Activated CD4-positive, alpha-beta T cell treated with anti-CD3 and anti-CD28 coated beads for 1 hour (primary cell): Measurements from ENCODE around the gene NOX4.

Experiments
- DNase-seq: peaks from one replicate; pipeline ENCODE4 v3.0.0-alpha.2; 2020

NOX4 gene

DNA sequence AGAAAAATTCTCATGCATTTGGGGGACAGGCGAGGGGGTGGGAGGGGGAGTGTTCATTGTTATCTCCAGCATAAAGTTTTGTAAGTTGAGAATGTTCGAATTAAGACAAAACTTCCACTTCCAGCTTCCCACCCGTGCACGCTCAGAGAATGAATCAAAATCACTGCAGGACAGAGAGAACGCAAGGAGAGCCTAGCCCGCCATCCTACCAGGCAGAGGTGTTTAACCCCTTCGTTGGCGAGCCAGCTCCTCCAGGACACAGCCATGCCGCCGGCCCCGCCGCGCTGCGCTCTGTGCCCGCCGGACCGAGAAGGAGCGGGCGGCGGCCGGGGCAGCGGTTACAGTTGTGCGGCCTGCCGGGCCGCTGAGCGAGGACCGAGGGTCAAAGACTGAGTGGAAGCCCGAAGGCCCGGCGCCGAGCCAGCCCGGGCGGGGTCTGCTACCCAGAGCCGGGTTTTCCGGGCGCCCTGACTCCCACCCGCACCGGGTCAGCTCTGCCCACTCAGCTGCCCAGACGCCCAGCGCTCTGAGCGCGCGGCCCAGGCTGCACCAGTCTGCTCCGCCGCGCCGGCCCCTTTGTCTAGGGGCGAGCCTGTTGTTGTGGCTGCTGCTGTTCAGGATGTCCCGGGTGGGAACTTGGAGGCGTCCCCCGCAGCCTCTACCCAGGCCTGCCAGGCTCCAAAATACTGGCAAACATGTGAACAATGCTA, at the start of gene NOX4:
Gene NOX4 (minus strand): TSS at position 395 of the 710 bp plus-strand sequence. CDS start 129 bp downstream, at position 266.
- DNase-seq, result no peak

DNA sequence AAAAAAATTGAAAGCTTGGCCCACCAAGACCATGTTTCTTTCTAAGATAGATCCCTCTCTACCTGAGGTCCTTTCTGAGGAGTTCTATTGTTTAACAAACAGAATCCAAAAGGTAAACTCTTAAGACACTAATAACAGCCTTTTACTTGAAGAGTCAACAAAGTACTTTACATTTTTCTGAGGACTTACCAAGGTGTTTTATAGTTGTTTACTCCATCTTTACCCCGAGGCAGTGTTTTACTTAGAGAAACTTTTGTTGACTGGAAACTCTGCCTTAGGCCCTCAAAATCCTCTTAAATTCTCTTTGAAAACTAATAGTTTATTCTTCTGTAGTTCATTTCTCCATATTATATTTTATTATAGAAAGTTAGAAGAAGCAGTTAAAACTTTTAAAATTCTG, 49.7 kb upstream of the NOX4 start:
- DNase-seq, result no peak

DNA sequence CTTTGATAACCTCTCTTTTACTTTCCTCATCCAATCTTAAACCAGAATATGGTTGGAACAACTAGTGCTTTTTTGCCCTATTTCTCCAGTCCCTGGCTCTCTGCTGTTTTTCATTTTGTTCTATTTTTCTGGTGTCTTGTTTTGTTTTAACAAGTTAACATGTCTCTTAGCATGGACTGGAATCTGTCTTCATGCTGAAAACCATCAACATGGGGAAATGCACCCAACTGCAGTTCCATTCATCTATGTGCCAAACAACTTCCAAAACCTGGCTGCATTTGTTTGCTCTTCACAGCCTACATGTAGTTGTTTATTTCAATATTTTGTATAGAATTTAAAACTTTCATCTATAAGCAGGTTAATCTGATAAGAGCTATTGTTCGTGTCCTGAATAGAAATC, 46.8 kb upstream of the NOX4 start:
- DNase-seq, result no peak

DNA sequence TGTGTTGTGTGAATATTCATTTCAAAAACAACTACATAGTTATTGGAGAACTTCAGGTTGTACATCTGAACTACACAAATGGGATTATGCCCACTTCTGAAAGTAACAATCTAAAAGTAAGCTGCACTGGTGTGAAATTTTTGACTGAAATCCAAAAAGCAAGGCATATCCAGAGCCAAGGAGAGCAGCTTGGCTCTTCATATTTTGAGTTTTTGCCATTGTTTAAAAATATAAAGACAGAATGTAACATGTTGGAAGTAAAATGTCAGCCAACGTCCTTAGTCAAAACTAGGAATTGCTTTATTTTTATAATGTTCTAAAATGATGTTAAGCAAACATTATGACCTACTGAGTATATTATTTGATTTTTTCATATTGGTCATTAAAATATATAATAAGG, 45.8 kb upstream of the NOX4 start:
- DNase-seq, result no peak

DNA sequence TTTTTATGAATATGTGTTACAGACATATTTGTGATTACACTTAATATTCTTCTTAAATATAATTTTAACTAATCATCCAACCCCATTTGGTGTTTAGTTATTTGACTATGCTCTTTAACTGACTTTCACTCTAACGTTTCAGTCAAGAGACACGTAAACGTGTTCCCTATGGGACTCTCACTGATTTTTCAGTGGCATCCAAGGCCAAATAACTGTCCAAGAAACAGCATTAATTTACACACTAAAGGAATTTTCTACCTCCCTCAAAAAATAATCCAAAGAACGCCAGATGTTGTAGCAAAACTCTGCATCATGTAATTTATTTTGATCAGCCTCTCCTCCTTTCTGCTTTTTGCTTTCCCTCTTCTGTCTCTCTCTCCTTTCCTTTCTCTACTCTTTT, 44.0 kb upstream of the NOX4 start:
- no peak for DNase-seq

DNA sequence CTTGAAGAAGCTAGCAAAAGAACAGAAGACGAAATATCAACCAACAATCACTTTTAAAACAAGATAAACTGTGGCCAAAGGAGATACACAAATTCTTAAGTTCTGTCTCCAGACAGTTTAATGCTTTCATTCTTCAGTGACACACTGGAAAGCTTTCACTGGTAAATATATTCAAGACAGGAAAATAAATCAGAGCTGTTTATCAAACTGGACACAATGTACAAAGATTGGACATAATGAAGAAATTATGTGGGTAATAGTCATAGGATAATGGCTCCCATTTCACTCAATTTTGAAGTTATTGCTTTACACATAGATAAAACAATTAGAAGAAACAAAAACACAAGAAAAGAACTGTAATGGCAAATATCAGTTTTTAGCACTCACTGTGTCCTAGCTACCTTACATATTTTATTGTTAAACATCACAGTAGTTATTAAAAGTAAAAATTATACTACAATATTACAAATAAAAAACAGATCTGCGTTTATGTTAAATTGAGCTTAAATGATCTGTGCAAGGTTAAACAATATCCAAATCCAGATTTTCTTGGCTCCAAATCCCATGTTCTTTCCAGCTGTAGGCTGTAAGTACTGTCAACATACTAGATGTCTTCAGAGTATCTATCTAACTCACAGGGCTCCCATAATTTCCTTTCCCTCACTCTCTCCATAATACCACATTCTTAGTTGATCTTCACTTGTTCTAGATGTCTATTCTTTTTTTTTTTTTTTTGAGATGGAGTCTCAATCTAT, 38.6 kb upstream of the NOX4 start:
- no peak for DNase-seq

DNA sequence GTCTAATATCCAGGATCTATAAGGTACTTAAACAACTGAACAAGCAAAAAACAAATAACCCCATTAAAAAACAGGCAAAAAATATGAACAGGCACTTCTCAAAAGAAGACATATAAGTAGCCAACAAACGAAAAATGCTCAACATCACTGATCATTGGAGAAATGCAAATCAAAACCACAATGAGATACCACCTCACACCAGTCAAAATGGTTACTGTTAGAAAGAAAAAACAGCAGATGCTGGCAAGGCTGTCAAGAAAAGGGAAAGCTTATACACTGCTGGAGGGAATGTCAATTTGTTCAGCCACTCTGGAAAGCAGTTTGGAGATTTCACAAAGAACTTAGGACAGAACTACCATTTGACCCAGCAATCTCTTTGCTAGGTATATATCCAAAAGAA, 30.6 kb upstream of the NOX4 start:
- no peak for DNase-seq

DNA sequence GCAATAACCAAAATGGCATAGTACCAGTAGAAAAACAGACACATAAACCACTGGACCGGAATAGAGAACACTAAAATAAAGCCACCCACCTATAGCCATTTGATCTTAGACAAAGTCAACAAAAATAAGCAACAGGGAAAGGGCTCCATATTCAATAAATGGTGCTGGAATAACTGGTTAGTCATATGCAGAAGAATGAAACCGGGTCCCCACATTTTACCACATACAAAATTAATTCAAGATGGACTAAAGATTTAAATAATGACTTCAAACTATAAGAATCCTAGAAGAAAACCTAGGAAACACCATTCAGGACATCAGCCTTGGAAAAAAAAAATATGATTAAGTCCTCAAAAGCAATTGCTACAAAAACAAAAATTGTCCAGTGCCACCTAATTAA, 30.1 kb upstream of the NOX4 start:
- no peak for DNase-seq

DNA sequence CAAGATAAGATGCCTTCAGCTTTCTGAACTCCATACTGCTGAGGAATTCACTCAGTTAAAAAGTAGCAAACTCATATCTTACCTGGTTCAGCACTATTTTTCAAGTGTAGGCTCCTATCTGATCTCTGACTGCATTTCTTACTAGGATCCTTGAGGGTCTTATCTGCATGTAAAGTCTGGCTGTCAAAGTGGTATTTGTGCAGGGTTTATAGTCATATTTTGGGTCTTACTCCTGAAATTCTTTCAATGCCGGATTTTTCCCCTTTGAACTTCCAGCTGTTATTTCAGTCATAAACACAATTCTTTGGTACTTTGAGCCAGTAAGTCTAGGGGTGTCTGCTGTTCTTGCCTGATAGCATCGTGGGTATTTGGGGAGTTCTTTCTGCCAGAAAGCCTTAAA, 25.3 kb upstream of the NOX4 start:
- DNase-seq, result no peak

DNA sequence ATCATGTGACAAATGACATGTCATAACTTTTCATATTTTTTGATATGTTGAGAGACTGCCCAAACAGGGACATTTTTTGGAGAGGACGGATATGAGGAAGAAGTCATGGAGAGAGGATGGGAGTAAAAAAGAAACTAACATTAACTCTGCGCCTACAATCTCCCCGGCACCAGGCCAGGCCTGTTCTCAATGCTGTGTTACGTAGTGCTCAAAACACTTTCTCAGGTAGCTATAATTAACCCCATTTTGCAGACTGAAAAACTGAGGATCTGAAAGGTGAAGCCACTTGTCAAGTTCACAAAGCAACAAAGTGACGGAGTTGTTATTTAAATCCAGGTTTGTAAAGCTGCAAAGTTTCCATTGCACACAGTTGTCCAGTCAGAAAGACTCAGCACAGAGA, 17.4 kb upstream of the NOX4 start:
- DNase-seq, result no peak

DNA sequence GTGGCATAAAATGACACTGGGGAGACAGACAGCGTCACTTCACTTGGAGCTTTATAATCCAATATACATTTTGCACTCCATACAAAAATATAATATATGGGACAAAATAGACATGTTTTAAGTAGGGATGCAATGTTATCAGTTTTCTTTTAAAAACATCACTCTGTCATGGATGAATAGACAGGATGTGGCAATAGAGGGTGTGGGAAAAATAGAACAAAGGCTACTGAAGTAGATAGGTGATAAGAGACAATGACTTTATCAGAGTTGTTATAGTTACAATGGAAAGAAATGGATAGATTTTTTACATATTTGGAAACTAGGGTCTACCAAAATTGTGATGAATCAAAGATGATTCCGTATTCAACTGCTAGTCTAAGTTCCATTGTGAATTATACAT, 13.1 kb upstream of the NOX4 start:
- no peak for DNase-seq

DNA sequence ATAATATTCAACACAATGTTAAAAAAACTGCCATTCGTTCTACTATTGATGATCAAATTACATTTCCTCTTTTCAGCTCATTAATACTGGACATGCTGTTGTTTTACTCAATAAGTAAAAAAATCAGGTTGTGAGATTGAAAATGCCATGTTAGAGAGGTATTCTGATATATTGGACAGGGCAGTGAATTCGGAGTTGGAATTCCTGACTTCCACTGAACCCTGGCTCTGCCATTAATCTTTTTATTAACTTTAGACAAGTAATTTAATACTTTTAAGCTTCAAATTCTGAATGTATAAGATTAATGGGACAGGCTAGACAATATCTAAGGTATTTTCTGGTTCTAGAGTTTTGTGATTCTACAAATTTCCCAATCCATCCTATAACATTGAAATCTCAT, 12.2 kb upstream of the NOX4 start:
- DNase-seq, result no peak

DNA sequence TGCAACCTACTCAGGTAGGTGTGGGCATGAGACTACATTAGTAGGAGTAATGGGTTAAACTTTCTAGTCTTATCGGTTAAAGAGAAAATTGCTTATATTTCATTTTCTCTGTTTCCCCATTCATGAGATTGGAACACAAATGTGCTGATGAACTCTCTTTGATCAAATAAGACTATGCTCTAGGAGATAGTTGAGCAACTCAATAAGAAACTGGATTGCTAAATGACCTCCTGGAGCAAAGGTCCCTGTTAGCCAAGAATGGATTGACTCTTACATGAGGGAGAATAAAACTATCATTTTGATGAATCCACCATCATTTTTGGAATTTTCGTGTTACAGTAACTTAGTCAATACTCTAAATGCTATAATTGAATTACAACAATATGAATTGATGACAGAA, 11.1 kb upstream of the NOX4 start:
- no peak for DNase-seq

DNA sequence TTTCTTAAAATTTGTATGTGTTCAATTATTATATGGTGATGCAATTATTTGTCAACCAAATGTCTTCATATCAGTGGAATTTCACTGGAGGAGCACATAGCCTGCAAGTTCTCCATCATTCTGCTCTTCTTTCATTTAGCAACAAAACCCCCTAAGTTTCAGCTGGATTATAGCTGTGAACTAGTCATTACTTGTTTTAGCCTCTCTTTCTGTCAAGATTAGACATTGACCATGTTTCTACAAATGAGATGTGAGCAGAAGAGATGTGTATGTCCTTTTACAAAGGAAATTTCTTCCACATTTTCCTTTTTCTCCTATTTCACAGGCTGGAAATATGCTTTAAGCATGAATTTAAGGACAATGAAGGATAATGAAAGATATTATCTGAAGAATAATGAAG, 9.2 kb upstream of the NOX4 start:
- no peak for DNase-seq

DNA sequence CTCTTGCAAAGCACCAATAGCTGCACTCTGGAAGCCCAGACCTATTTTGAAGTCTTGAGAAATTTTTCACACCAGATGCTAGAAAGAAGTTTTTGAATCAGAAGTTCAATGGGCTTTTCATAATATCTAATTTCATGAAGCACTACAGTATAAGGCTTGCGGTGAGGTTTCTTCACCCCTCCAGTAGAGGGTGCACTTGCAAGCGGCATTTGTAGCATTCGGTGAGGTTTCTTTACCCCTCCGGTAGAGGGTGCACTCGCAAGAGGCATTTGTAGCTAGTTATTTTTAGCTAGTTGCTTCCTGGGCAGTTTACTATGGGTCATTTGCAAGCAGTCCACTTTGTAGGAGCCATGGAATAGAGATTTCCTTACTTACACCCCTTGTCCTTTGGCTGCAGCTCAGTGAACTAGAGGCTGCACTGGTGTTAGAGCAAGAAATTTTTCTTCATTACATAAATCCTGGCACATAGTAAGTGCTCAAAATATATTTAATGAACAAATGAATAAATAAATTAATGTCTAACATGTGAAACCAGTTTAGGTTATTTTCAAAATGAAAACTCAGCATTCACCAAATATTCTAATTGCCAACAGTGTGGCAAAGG, 7.8 kb upstream of the NOX4 start:
- no peak for DNase-seq

DNA sequence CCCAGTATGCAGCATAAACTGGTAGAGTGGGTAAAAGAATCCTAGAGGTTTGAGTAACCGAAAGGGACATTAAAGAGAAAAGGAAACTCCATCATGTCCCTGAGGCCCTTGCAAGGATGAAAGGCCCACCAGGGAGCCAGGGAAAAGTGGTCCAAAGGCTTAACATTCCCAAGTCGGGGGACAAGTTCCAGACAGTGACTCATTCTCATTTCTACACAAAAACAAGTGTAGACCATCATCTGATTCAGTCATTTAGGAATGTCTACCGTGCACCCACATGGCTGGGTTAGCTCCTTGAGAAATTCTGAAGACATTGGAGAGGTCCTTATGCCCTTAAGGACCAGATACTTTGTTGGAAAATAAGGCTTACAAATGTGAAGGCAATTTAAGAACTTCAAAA, 4.8 kb upstream of the NOX4 start:
- DNase-seq, result no peak

DNA sequence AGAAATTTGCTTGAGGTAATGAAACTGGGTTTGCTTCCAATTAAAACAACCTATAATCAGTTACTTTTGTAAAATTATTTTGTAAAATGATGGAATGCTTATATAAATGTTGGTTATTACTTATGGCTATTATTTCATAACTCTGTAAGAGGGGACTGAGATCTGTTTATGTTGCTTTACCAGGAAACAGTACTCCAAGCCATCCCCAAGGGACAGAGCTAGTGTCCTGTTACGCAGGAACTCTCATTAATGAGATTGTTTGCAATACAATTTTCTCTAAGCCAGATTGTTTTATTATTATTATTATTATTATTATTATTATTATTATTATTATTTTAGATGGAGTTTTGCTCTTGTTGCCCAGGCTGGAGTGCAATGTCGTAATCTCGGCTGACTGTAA, 2.3 kb upstream of the NOX4 start:
- no peak for DNase-seq

DNA sequence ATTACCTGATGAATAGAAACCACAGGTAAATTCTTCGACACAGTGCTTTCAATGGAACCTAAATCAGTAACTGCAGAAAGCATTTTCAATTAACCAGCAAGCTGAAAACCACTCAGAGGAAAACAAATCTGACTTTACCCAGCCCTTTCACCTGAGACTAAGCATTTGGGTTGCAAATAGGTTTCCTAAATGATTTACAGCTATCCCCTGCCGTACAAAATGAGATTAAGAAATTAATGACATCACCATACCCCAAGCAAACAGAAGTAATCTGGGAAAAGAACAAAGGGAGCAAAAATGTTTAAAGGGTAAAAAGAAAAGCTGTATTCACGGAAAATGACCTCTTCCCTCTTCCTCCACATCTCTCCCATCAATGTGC, 584 bp downstream of the NOX4 start:
- no peak for DNase-seq

DNA sequence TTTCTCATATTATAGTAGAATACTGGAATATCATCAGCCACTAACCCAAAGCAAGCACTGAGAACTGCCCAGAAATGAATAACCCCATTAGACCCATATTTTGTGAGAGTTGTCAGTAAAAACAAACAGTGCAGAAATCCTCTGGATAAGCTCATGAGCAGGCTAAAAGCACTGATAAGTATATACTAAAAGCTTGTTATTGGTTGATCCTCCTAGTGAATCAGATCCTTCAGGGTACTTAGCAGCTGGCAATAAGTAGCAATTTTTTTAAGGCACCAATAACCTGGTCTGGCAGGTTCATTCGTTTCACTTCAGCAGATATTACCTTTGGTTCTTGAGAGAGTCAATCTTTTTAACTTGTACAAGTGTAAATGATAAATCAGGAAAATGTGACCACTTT, 1.2 kb downstream of the NOX4 start:
- no peak for DNase-seq

DNA sequence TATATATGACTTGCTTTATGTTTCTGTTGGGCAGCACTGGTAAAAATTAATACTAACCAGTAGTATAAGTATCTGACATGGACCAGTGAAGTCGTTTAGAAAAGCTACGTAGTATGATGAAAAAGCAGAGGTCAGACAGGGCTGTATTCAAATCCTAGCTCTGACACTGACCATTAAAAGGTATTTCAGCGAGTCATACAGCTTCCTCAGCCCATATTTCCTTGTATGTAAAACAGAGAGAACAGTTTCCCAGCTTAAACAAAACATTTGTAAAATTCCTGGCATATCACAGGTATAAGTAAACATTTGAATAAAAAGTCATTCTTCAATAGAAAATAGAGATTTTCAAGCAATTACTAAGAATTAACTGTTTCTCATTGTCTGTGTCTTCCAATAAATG, 4.2 kb downstream of the NOX4 start:
- no peak for DNase-seq

DNA sequence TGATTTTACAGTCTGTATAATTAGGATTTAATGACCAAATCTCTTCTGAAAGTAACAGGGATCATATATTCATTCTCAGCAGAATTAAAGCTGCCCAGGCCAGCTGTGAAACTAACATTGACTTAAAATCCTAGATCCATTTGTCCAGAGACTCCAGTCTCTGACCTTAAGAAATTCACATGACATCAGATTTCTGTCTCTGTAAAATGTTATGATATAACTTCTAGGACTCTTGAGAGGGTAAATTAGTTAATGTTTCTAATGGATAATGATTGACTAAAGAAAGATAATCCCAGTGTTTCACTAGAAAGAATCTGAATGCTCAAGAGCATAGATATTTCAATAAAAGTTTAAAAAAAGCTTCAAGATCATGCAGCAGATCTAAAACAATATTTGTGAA, 6.3 kb downstream of the NOX4 start:
- DNase-seq, result no peak

DNA sequence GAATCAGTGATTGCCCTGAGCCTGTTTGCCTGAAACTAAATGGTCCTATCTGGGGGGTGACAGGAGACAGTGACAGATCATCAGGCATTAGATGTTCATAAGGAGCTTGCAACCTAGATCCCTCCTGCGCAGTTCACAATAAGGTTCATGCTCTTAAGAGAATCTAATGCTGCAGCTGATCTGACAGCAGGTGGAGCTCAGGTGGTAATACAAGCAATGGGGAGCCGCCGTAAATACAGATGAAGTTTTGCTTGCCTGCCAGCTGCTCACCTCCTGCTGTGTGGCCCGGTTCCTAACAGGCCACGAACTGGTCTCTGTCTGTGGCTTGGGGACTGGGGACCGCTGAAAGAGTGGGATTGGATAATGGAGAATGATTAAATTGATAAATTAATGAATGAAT, 14.0 kb downstream of the NOX4 start:
- DNase-seq, result no peak

DNA sequence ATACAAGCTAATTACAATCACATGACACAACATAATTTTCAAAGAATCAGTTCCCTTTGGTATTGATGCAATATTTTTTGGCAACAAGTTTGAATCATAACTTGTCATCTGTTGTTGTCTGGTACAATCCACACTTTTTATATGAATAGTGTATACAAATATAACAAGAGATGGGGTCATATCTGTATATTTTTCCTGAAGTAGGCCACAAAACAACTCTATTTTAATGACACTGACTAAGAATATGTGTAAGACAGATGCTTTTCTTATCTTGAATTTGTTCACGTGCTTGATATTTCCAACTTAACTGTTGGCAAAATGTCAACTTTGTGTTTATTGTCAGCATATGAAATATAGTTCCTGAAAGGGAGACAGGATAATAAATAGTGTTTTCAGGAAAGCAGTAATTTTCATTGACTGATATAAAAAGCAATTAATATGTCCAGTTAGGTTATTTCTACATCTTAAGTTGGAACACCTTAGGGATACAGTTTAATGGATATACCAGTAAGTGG, 27.9 kb downstream of the NOX4 start:
- DNase-seq, result no peak

DNA sequence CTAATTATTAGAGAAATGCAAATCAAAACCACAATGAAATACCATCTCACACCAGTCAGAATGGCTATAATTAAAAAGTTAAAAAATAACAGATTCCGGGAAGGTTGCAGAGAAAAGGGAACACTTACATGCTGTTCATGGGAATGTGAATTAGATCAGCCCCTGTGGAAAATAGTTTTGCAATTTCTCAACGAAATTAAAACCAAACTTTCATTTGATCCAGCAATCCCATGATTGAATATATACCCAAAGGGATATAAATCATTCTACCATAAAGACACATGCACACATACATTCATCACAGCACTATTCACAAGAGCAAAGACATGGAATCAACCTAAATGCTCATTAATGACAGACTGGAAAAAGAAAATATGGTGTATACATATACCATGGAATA, 32.5 kb downstream of the NOX4 start:
- no peak for DNase-seq
